H1 (cell line): ENCODE results near the gene ZNF446. TPM values are rescaled to one million over a fixed set of nuclear protein-coding genes. Genes with fewer than 3 reads are reported as not detected.

Source experiments
- CTCF ChIA-PET: fragments of 300-600 bp; sonication (Branson Sonifier 250); formaldehyde crosslinking; loops from one replicate; lab custom pipeline; 2021; ENCODE audit not compliant: partially characterized antibody; lab: Charles Lee
- POLR2A ChIA-PET: fragments of 300-600 bp; sonication (Branson Sonifier 250); formaldehyde crosslinking; loops from one replicate; lab custom pipeline; 2021; ENCODE audit warnings: inconsistent platforms; ENCODE audit not compliant: partially characterized antibody; lab: Charles Lee
- DNase-seq, 2 experiments: peaks; one replicate each; pipeline versions ENCODE4 v3.0.0 to v3.0.0-alpha.2; 2010 to 2022; ENCODE audit warnings: low spot score in 2 of 2, low read depth in 1 of 2, mixed read lengths in 1 of 2
- FAIRE-seq: peaks from 2 replicates; lab custom pipeline; 2011; peaks lifted over from hg19 to GRCh38; lab: Jason Lieb, UNC
- H2AFZ ChIP-seq: 2 replicates; pipeline ENCODE4 v1.8.1; 2012; ENCODE audit warnings: low read length, inconsistent platforms
- H2AK5ac ChIP-seq: 2 replicates; pipeline ENCODE4 v1.6.1; 2013; ENCODE audit warnings: low read depth, low read length
- H2BK120ac ChIP-seq: replicated peaks from 2 replicates; pipeline ENCODE3; 2013; ENCODE audit warnings: low read depth, low read length, inconsistent platforms
- H2BK12ac ChIP-seq: 2 replicates; pipeline ENCODE4 v1.6.1; 2013; ENCODE audit warnings: low read depth, low read length
- H2BK15ac ChIP-seq: 2 replicates; pipeline ENCODE4 v1.6.1; 2013; ENCODE audit warnings: low read length
- H2BK20ac ChIP-seq: 2 replicates; pipeline ENCODE4 v1.6.1; 2013; ENCODE audit warnings: low read length
- H2BK5ac ChIP-seq: 2 replicates; pipeline ENCODE4 v1.6.1; 2013; ENCODE audit warnings: low read depth, low read length
- H3K14ac ChIP-seq: 2 replicates; pipeline ENCODE4 v1.6.1; 2013; ENCODE audit warnings: inconsistent platforms; ENCODE audit not compliant: insufficient read length
- H3K18ac ChIP-seq: 2 replicates; pipeline ENCODE4 v1.6.1; 2013; ENCODE audit warnings: low read length; ENCODE audit errors: extremely low read depth
- H3K23ac ChIP-seq: 2 replicates; pipeline ENCODE4 v1.6.1; 2013; ENCODE audit warnings: inconsistent platforms; ENCODE audit not compliant: insufficient read length
- H3K23me2 ChIP-seq: 2 replicates; pipeline ENCODE4 v1.6.1; 2013; ENCODE audit warnings: low read depth, low read length
- H3K27ac ChIP-seq: 2 replicates; pipeline ENCODE4 v1.6.1; 2011; ENCODE audit warnings: low read depth, low read length, inconsistent platforms
- H3K27me3 ChIP-seq, 4 experiments: replicated peaks in 1 of 4; 1 replicate in 1 of 4; 2 replicates in 3 of 4; pipeline versions ENCODE4 v1.6.1 to v1.8.1; 2011 to 2013; ENCODE audit warnings: low read length in 3 of 4, mild to moderate bottlenecking in 3 of 4, inconsistent platforms in 2 of 4, mixed read lengths in 2 of 4, moderate library complexity in 1 of 4; ENCODE audit not compliant: control insufficient read depth in 3 of 4, insufficient read depth in 3 of 4; ENCODE audit errors: extremely low read depth in 1 of 4
- H3K36me3 ChIP-seq, 4 experiments: 2 replicates each; pipeline versions ENCODE4 v1.6.1 to v1.8.1; 2011 to 2013; ENCODE audit warnings: mild to moderate bottlenecking in 4 of 4, low read length in 3 of 4, moderate library complexity in 2 of 4, control low read depth in 1 of 4, inconsistent platforms in 1 of 4; ENCODE audit not compliant: insufficient read depth in 4 of 4, control insufficient read depth in 2 of 4
- H3K4ac ChIP-seq: replicated peaks from 2 replicates; pipeline ENCODE3; 2013; ENCODE audit warnings: low read length, low read depth, mixed read lengths, inconsistent platforms; ENCODE audit not compliant: insufficient read length
- H3K4me1 ChIP-seq, 4 experiments: replicated peaks in 1 of 4; 1 replicate in 1 of 4; 2 replicates in 3 of 4; pipeline versions ENCODE4 v1.6.1 to v1.8.1; 2011 to 2013; ENCODE audit warnings: low read length in 3 of 4, inconsistent platforms in 2 of 4, mixed read lengths in 1 of 4; ENCODE audit not compliant: insufficient read depth in 4 of 4, control insufficient read depth in 3 of 4
- H3K4me2 ChIP-seq, 2 experiments: 2 replicates each; pipeline versions ENCODE4 v1.6.1 to v1.8.1; 2011 to 2013; ENCODE audit warnings: low read depth in 2 of 2, low read length in 2 of 2, control low read depth in 1 of 2, inconsistent platforms in 1 of 2, mild to moderate bottlenecking in 1 of 2; ENCODE audit not compliant: insufficient read depth in 1 of 2
- H3K4me3 ChIP-seq, 4 experiments: fragments of 200-600, 300-600 bp in 1 of 4; sonication (generic), shearing (Covaris generic), sonication (Bioruptor Twin) in 1 of 4; 2 replicates each; pipeline versions ENCODE4 v1.5.1 to v1.8.1; 2011 to 2016; ENCODE audit warnings: low read length in 4 of 4, low read depth in 3 of 4, control low read depth in 2 of 4, inconsistent platforms in 2 of 4, mild to moderate bottlenecking in 2 of 4, mixed read lengths in 1 of 4, moderate library complexity in 1 of 4; ENCODE audit not compliant: insufficient read depth in 2 of 4; ENCODE audit errors: extremely low read depth in 1 of 4
- H3K56ac ChIP-seq: replicated peaks from 2 replicates; pipeline ENCODE3; 2013; ENCODE audit warnings: low read depth, mild to moderate bottlenecking, mixed read lengths, low read length, inconsistent platforms; ENCODE audit not compliant: insufficient read length
- H3K79me1 ChIP-seq: 2 replicates; pipeline ENCODE4 v1.6.1; 2013; ENCODE audit warnings: low read depth, low read length, control low read depth
- H3K79me2 ChIP-seq, 2 experiments: 2 replicates each; pipeline versions ENCODE4 v1.6.1 to v1.8.1; 2012 to 2013; ENCODE audit warnings: low read length in 2 of 2, mild to moderate bottlenecking in 2 of 2, inconsistent platforms in 1 of 2; ENCODE audit not compliant: insufficient read depth in 2 of 2, control insufficient read depth in 1 of 2
- H3K9ac ChIP-seq, 4 experiments: replicated peaks in 1 of 4; 1 replicate in 1 of 4; 2 replicates in 3 of 4; pipeline versions ENCODE4 v1.6.1 to v1.8.1; 2011 to 2013; ENCODE audit warnings: low read depth in 3 of 4, low read length in 3 of 4, control low read depth in 2 of 4, mild to moderate bottlenecking in 2 of 4, moderate library complexity in 2 of 4, inconsistent platforms in 1 of 4; ENCODE audit errors: extremely low read depth in 1 of 4
- H3K9me3 ChIP-seq, 2 experiments: 2 replicates each; pipeline versions ENCODE4 v1.6.1 to v1.8.1; 2012 to 2013; ENCODE audit warnings: mild to moderate bottlenecking in 2 of 2, moderate library complexity in 2 of 2, control low read depth in 1 of 2, inconsistent platforms in 1 of 2, low read depth in 1 of 2, low read length in 1 of 2, mixed read lengths in 1 of 2; ENCODE audit not compliant: insufficient read depth in 2 of 2
- H4K20me1 ChIP-seq, 2 experiments: replicated peaks in 1 of 2; 2 replicates each; pipeline versions ENCODE3 to v1.8.1; 2011 to 2013; ENCODE audit warnings: inconsistent platforms in 2 of 2, low read length in 2 of 2, mild to moderate bottlenecking in 1 of 2; ENCODE audit not compliant: insufficient read depth in 2 of 2, control insufficient read depth in 1 of 2
- H4K5ac ChIP-seq: 2 replicates; pipeline ENCODE4 v1.6.1; 2013; ENCODE audit warnings: low read length, low read depth, mixed read lengths, inconsistent platforms; ENCODE audit not compliant: insufficient read length
- H4K8ac ChIP-seq: 2 replicates; pipeline ENCODE4 v1.8.0; 2013; ENCODE audit warnings: mild to moderate bottlenecking, moderate library complexity, low read length, inconsistent platforms; ENCODE audit not compliant: insufficient read depth; ENCODE audit errors: extremely low read depth
- H4K91ac ChIP-seq: replicated peaks from 2 replicates; pipeline ENCODE3; 2013; ENCODE audit warnings: low read length, mixed read lengths, inconsistent platforms; ENCODE audit not compliant: insufficient read length
- BRCA1 ChIP-seq: IDR thresholded peaks from 2 replicates; pipeline ENCODE4 v1.6.1; 2012; ENCODE audit warnings: low read depth, low read length, improper control_type of control experiment
- CBX5 ChIP-seq: fragments of 300-800, 300-1000 bp; sonication (generic); IDR thresholded peaks from 2 replicates; pipeline ENCODE4 v1.7.1; 2016; ENCODE audit warnings: antibody characterized with exemption, low read length, low read depth
- CHD1 ChIP-seq: IDR thresholded peaks from 2 replicates; pipeline ENCODE4 v1.6.1; 2012; ENCODE audit warnings: low read depth, low read length, improper control_type of control experiment
- E2F6 ChIP-seq: IDR thresholded peaks from 2 replicates; pipeline ENCODE4 v1.6.1; 2012; ENCODE audit warnings: inconsistent platforms
- EGR1 ChIP-seq: IDR thresholded peaks from 2 replicates; pipeline ENCODE4 v1.6.1; 2011; ENCODE audit warnings: low read depth, low read length, borderline replicate concordance
- KDM1A ChIP-seq: fragments of 200-600, 300-600 bp; sonication (generic); IDR thresholded peaks from 2 replicates; pipeline ENCODE4 v1.7.1; 2016; ENCODE audit warnings: mild to moderate bottlenecking, low read length, borderline replicate concordance
- POLR2AphosphoS5 ChIP-seq: IDR thresholded peaks from 2 replicates; pipeline ENCODE4 v1.6.1; 2011; ENCODE audit warnings: low read depth, low read length
- RAD21 ChIP-seq, 2 experiments: IDR thresholded peaks in 1 of 2; conservative IDR thresholded peaks in 1 of 2; 2 replicates each; pipeline ENCODE4 v1.6.1; 2011; ENCODE audit warnings: low read depth in 2 of 2, low read length in 2 of 2, improper control_type of control experiment in 1 of 2, inconsistent platforms in 1 of 2, mild to moderate bottlenecking in 1 of 2, moderate library complexity in 1 of 2
- TAF7 ChIP-seq: optimal IDR thresholded peaks from 2 replicates; pipeline ENCODE3; 2011; ENCODE audit warnings: low read depth, mild to moderate bottlenecking, inconsistent platforms, low read length, moderate library complexity, borderline replicate concordance
- USF2 ChIP-seq: IDR thresholded peaks from 2 replicates; pipeline ENCODE4 v1.6.1; 2011; ENCODE audit warnings: low read length, improper control_type of control experiment
- WGBS, 2 experiments: shearing (Covaris generic) in 1 of 2; methylation state at CpG; one replicate each; pipeline versions ENCODE4 v1.1.6 to v1.1.7; 2013 to 2015; ENCODE audit warnings: low lambda C conversion rate in 2 of 2, mixed read lengths in 2 of 2, inconsistent platforms in 1 of 2, low coverage in 1 of 2, missing lambda C conversion rate in 1 of 2; ENCODE audit not compliant: insufficient replicate concordance in 2 of 2, insufficient coverage in 1 of 2, insufficient read length in 1 of 2; ENCODE audit errors: extremely low coverage in 1 of 2, missing lambda C conversion rate in 1 of 2; 5-methylcytosine and 5-hydroxymethylcytosine counted together
- polyA plus RNA-seq, 7 experiments: library from polyadenylated mRNA; depleted of rRNA in 3 of 7; stranded (reverse) in 5 of 7; unstranded in 2 of 7; fragments of >200 nt in 5 of 7; fragments of 200-250 nt in 2 of 7; gene quantifications; 1 replicate in 5 of 7; 2 replicates in 1 of 7; 4 replicates in 1 of 7; pipeline versions ENCODE4 v1.2.1 to v1.2.3, GENCODE V29; 2011 to 2013; ENCODE audit warnings: missing spikeins in 2 of 7, mixed read lengths in 2 of 7
- total RNA-seq: library from RNA; stranded (reverse); fragmentation: NEBNext Ultra II Directional; extraction: Animal tissue kit (Norgen Biotek cat#: 25700); gene quantifications from 2 replicates; pipeline ENCODE4 v1.2.1, GENCODE V29; 2021

The ZNF446 gene
- total and polyA plus RNA-seq, 2 of the 8 experiments (the other 6 are each of a cell fraction or from before 2014, with no cell fraction given), result 4.1 to 5.5 TPM

- no peak overlapping the region for H4K5ac ChIP-seq
- no peak overlapping the region for H3K4ac ChIP-seq
- H3K56ac ChIP-seq, result no peak overlapping the region
- H3K79me1 ChIP-seq, result peaks cover 6% of the 10 kb centered on the region; the same call in 1 of the 2 replicates
- CTCF ChIA-PET, result interaction anchor here (1.4 to 1.6 kb wide), 2 partner anchors 10 to 51 kb away, joined by 3 to 4 read pairs; no protein-coding TSS in a partner anchor
- 83% methylated on average over 5 of the region's 5 CpGs; no CpG with 5 or more reads in 1 of the 2 experiments for WGBS, 2 experiments
- peak overlapping the region; percentile 42 to 54; a peak in 2 of 4 replicates for H3K4me2 ChIP-seq
- H4K91ac ChIP-seq, result no peak overlapping the region
- POLR2A ChIA-PET, result interaction anchor here (1.3 to 1.7 kb wide), 2 partner anchors 8 to 73 kb away, joined by 4 to 7 read pairs; partner anchors contain the start of gene RNF225
- H3K27me3 ChIP-seq, result no peaks in the 10 kb centered on the region
- H3K36me3 ChIP-seq, result peaks cover 2 to 7% (median 4%) of the 10 kb centered on the region in 4 experiments; a peak in 5 of 8 replicates
- no peak overlapping the region for H3K23ac ChIP-seq
- H3K79me2 ChIP-seq, result no peaks in the 10 kb centered on the region
- no peak overlapping the region for H2BK5ac ChIP-seq
- no peaks in the 10 kb centered on the region for H3K4me1 ChIP-seq
- H3K23me2 ChIP-seq, result peaks cover 8% of the 10 kb centered on the region; the same call in 1 of the 2 replicates
- H2AFZ ChIP-seq, result no peak overlapping the region
- peak overlapping the region in 1 of 4 experiments; percentile 6; a peak in 1 of 8 replicates for H3K4me3 ChIP-seq
- H2BK20ac ChIP-seq, result no peak overlapping the region
- FAIRE-seq (no peak), DNase-seq (no peak)
- H4K20me1 ChIP-seq, result peaks cover 3 to 12% of the 10 kb centered on the region in 2 experiments
- no peak overlapping the region for H3K27ac ChIP-seq
- no peak overlapping the region for H2BK12ac ChIP-seq
- H2AK5ac ChIP-seq, result no peak overlapping the region
- no peak overlapping the region for H2BK15ac ChIP-seq
- no peak overlapping the region for H2BK120ac ChIP-seq
- H3K18ac ChIP-seq, result no peak overlapping the region
- H3K14ac ChIP-seq, result no peak overlapping the region
- no peak overlapping the region; a peak in 1 of 7 replicates for H3K9ac ChIP-seq
- H4K8ac ChIP-seq, result peak overlapping the region; percentile 51; the same call in 1 of the 2 replicates
- no peaks in the 10 kb centered on the region for H3K9me3 ChIP-seq
- TF ChIP-seq USF2, result no peak
- no peak for TF ChIP-seq RAD21 (IDR thresholded peaks at IDR 0.05 in 1 of 2, conservative IDR thresholded peaks at IDR 0.05 in 1 of 2; ENCODE audit: low read depth in 2 of 2, low read length in 2 of 2)
- no peak for TF ChIP-seq E2F6
- no peak for TF ChIP-seq BRCA1
- TF ChIP-seq TAF7, result no peak
- TF ChIP-seq CBX5, result no peak
- no peak for TF ChIP-seq KDM1A
- no peak for TF ChIP-seq EGR1
- no peak for TF ChIP-seq POLR2AphosphoS5
- no peak for TF ChIP-seq CHD1
Observed at GRCh38 chr19:58468216-58468839, 7.8 kb upstream of the ZNF446 start.
